Osteoblast (primary cell): ENCODE data around the gene MYL3. TPM values are rescaled to one million over a fixed set of nuclear protein-coding genes. Genes with fewer than 3 reads are reported as not detected.
A peak's percentile ranks its signal among the peaks of the same experiment; 100 is the strongest.

Experiments
- DNase-seq: peaks from one replicate; pipeline ENCODE4 v3.0.0; 2011; ENCODE audit warnings: low spot score, mixed read lengths; ENCODE audit not compliant: insufficient read length; ENCODE audit errors: missing footprints
- H2AFZ ChIP-seq: 2 replicates; pipeline ENCODE4 v1.6.0; 2011; ENCODE audit warnings: mild to moderate bottlenecking, low read length
- H3K27ac ChIP-seq: 2 replicates; pipeline ENCODE4 v1.5.1; 2011; ENCODE audit warnings: mild to moderate bottlenecking, low read depth, low read length, moderate library complexity
- H3K27me3 ChIP-seq: 2 replicates; pipeline ENCODE4 v1.6.0; 2012; ENCODE audit warnings: mild to moderate bottlenecking, control low read depth, inconsistent platforms, low read length, moderate library complexity; ENCODE audit not compliant: insufficient read depth
- H3K36me3 ChIP-seq: 2 replicates; pipeline ENCODE4 v1.5.1; 2011; ENCODE audit warnings: mild to moderate bottlenecking, low read length, control low read depth, moderate library complexity; ENCODE audit not compliant: insufficient read depth
- H3K4me1 ChIP-seq: 2 replicates; pipeline ENCODE4 v1.5.1; 2011; ENCODE audit warnings: mild to moderate bottlenecking, low read length, control low read depth, moderate library complexity; ENCODE audit not compliant: insufficient read depth
- H3K4me2 ChIP-seq: 2 replicates; pipeline ENCODE4 v1.6.0; 2011; ENCODE audit warnings: mild to moderate bottlenecking, low read length; ENCODE audit not compliant: insufficient read depth
- H3K4me3 ChIP-seq: fragments of 200-600 bp; sonication (generic); 3 replicates; pipeline ENCODE4 v1.5.1; 2012; ENCODE audit warnings: mild to moderate bottlenecking, low read length, inconsistent platforms; ENCODE audit not compliant: insufficient read depth
- H3K79me2 ChIP-seq: 2 replicates; pipeline ENCODE4 v1.6.0; 2012; ENCODE audit warnings: mild to moderate bottlenecking, low read length, control low read depth, inconsistent platforms; ENCODE audit not compliant: insufficient read depth
- H3K9me3 ChIP-seq: 2 replicates; pipeline ENCODE4 v1.5.1; 2011; ENCODE audit warnings: low read depth, low read length, control low read depth
- H4K20me1 ChIP-seq: 2 replicates; pipeline ENCODE4 v1.6.0; 2012; ENCODE audit warnings: mild to moderate bottlenecking, low read length, control low read depth; ENCODE audit not compliant: insufficient read depth
- total RNA-seq: library from RNA; depleted of rRNA; stranded (reverse); fragments of >200 nt; gene quantifications from 2 replicates; pipeline ENCODE4 v1.2.3, GENCODE V29; 2012
- TF ChIP-seq, protein P1 (sequence below): IDR thresholded peaks from 2 replicates; pipeline ENCODE4 v1.5.1; 2011; ENCODE audit warnings: mild to moderate bottlenecking, low read depth, low read length, moderate library complexity; ENCODE audit errors: extremely low read depth

MYL3 gene
- total RNA-seq, 1 donor = not detected

GRCh38 chr3:46907271-46907670 lies 44.0 kb upstream of the MYL3 start:
- peak; percentile 66 for DNase-seq
- H3K4me1 ChIP-seq = peaks cover 19% of the 10 kb centered on the region
- H3K4me3 ChIP-seq = no peak overlapping the region
- no peaks in the 10 kb centered on the region for H4K20me1 ChIP-seq
- H3K27ac ChIP-seq = no peak overlapping the region
- no peaks in the 10 kb centered on the region for H3K9me3 ChIP-seq
- H2AFZ ChIP-seq = no peak overlapping the region
- no peaks in the 10 kb centered on the region for H3K27me3 ChIP-seq
- TF ChIP-seq, protein P1, sequence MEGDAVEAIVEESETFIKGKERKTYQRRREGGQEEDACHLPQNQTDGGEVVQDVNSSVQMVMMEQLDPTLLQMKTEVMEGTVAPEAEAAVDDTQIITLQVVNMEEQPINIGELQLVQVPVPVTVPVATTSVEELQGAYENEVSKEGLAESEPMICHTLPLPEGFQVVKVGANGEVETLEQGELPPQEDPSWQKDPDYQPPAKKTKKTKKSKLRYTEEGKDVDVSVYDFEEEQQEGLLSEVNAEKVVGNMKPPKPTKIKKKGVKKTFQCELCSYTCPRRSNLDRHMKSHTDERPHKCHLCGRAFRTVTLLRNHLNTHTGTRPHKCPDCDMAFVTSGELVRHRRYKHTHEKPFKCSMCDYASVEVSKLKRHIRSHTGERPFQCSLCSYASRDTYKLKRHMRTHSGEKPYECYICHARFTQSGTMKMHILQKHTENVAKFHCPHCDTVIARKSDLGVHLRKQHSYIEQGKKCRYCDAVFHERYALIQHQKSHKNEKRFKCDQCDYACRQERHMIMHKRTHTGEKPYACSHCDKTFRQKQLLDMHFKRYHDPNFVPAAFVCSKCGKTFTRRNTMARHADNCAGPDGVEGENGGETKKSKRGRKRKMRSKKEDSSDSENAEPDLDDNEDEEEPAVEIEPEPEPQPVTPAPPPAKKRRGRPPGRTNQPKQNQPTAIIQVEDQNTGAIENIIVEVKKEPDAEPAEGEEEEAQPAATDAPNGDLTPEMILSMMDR = no peak
- H3K36me3 ChIP-seq = no peaks in the 10 kb centered on the region
- H3K4me2 ChIP-seq = no peak overlapping the region
- H3K79me2 ChIP-seq = no peaks in the 10 kb centered on the region

- Histone ChIP-seq H3K9me3 (no peaks in the 10 kb centered on the region), H3K4me3 (no peak overlapping the region), H3K4me2 (no peak overlapping the region), H4K20me1 (no peaks in the 10 kb centered on the region), H3K36me3 (no peaks in the 10 kb centered on the region), H3K4me1 (peaks cover 19% of the 10 kb centered on the region), H3K79me2 (no peaks in the 10 kb centered on the region), H3K27me3 (no peaks in the 10 kb centered on the region), H3K27ac (no peak overlapping the region), H2AFZ (no peak overlapping the region)
- DNase-seq = peak; percentile 58
- TF ChIP-seq, protein P1 = no peak
Measured at GRCh38 chr3:46906471-46907058, 43.3 kb upstream of the MYL3 start.

- no peaks in the 10 kb centered on the region for H3K9me3 ChIP-seq
- no peak overlapping the region for H3K4me2 ChIP-seq
- no peak overlapping the region for H3K27ac ChIP-seq
- TF ChIP-seq, protein P1 = no peak
- H4K20me1 ChIP-seq = no peaks in the 10 kb centered on the region
- peaks cover 19% of the 10 kb centered on the region for H3K4me1 ChIP-seq
- no peaks in the 10 kb centered on the region for H3K79me2 ChIP-seq
- H3K27me3 ChIP-seq = no peaks in the 10 kb centered on the region
- H3K36me3 ChIP-seq = no peaks in the 10 kb centered on the region
- peak; percentile 57 for DNase-seq
- no peak overlapping the region for H3K4me3 ChIP-seq
- no peak overlapping the region for H2AFZ ChIP-seq
Measured at GRCh38 chr3:46905661-46906451, 42.6 kb upstream of the MYL3 start.

DNA sequence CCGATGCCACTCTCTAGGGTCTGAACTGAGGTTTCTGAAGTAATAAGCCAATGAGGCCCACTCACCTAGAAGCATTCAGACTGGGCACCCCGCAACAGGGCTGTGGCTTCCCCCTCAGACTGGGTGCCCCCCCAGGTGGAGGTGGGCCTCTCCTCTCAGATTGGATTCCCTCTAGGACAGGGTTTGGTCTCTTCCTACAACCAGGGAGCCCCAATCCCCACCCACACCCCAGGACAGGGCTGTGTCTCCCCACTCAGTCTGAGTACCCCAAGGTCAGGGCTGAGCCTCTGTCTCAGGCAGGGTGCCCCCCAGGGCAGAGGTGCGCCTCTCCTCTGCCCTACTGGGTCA lies 41.9 kb upstream of the MYL3 start:
- no peak overlapping the region for H3K27ac ChIP-seq
- peak; percentile 49 for DNase-seq
- H3K9me3 ChIP-seq = no peaks in the 10 kb centered on the region
- no peaks in the 10 kb centered on the region for H4K20me1 ChIP-seq
- no peak overlapping the region for H3K4me3 ChIP-seq
- TF ChIP-seq, protein P1 = no peak
- H3K79me2 ChIP-seq = no peaks in the 10 kb centered on the region
- H3K36me3 ChIP-seq = no peaks in the 10 kb centered on the region
- no peak overlapping the region for H2AFZ ChIP-seq
- H3K4me1 ChIP-seq = peaks cover 19% of the 10 kb centered on the region
- no peaks in the 10 kb centered on the region for H3K27me3 ChIP-seq
- H3K4me2 ChIP-seq = no peak overlapping the region
